Activated CD8-positive, alpha-beta memory T cell treated with anti-CD3 and anti-CD28 coated beads, Interleukin-2, amount 50 U/mL, for 1 hour (primary cell): ENCODE results near the gene OR1F1.
"Not testable (repeated sequence)": the region's sequence is repeated elsewhere in the genome, so short reads cannot be mapped to it uniquely, and the experiment has no call there.

Source experiments
- DNase-seq: peaks from one replicate; pipeline ENCODE4 v3.0.0-alpha.2; 2020; ENCODE audit errors: extremely low read depth

OR1F1 gene

DNA sequence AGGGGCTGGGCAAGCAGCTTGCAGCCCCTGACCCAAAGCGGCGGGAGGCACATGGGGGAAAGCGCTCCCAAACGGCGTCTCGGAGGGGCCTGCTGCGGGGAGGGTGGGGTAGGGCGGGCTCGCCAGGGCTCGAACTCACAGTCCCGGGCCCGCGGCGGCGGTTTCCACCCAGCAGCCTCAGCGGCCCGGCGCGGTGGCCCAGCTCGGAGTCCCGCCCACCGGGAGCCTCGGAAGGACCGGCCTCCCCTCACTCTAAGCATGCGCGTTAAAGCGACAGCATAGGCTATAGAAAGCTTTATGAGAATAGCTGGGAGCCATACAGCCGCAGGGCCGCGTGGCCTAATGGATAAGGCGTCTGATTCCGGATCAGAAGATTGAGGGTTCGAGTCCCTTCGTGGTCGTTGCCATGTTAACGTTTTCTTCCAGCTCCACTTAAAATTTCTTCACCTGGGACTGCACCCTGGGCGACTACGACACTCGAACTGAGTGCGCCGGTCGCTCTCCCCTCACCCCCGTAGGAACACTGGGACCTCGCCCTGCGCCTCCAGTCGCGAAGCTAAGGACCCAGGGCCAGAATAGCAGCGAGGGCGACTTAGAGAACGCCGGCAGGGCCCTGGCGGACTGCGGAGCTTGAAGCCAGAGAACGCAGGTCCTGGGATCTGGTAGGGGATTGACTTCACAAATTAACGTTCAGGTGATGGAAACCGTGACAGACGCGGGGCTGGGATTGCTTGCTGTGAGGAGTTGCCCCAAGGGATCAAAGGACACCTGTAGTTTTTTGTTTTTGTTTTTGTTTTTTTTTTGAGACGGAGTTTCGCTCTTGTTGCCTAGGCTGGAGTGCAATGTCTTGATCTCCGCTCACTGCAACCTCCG is 37.4 kb upstream of the OR1F1 start:
- DNase-seq: peak; percentile 86

DNA sequence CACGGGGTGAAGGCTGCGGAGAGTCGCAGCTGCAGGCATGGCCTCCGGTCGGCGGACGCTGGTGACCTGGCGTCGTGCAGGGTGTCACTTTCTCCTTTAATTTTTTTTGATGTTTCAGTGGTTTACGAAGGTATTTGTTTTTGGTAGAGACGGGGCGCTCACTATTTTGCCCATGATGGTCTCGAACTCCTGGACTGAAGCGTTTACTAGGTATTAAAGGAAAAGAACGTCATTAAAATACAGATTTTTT is 36.1 kb upstream of the OR1F1 start:
- no peak for DNase-seq

DNA sequence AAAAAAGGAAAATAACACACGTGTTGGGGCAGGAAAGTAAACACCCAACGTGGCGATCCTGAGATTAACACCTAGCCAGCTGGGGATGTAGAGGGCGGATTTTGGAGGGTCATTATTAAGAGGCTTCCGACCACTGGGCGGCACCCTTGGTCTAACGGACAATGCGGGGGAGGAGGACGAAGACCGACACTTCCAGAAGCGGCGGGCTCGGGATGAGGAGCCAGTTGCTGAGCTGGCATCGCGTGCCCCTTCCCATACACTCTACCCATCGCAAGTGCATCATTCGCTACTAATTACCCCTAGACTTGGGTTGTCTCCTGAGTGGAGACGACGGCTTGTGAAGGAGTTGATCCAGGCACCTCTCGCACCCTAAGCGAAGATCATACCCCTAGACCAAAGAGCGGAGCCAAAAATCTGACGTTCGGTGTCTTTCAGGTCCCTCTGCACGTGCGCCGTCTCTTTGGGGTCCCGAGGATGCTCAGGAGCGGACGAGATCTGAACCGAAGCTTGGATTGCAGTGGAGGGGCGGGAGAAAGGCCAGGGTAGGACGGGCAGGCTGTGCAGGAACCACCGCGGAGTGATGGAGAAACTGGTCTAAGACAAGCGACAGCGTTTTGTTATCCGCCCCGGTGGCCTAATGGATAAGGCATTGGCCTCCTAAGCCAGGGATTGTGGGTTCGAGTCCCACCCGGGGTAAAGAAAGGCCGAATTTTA is 35.6 kb upstream of the OR1F1 start:
- DNase-seq: no peak

DNA sequence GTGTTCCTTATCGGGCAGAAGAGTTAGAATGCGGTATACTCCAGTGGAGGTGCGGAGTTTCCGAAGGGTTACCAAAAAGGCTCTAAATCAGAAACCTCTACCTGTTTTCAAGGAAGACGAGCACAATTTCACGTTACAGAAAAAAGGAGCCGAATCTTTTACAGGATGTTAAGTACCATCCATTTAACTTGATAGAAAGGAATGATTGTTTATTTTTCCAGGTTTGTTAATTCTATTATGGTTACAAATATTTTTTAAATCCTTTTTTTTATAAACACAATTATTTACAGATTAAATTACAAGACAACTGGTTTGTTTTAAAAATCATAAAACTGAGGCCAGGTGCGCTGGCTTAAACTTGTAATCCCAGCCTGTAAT is 35.0 kb upstream of the OR1F1 start:
- DNase-seq: no peak

DNA sequence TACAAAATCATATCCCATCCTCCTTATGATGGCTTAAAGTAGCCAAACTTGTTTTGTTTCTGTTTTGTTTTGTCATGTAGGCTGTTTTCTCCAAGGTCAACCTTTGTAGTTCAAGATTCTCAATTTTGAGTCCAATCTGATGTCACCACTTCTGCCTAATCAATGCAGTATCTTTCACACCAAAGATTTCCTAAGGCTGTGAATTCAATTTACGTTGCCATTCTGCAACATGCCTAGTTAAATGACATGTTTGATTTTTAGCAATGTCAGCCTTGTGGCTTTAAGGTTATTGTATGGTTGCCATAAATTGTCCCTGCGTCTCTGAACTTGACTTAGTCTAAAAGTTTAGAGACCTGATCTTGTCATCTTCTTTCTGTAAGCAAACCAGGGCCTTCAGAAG is 32.8 kb upstream of the OR1F1 start:
- no peak for DNase-seq

DNA sequence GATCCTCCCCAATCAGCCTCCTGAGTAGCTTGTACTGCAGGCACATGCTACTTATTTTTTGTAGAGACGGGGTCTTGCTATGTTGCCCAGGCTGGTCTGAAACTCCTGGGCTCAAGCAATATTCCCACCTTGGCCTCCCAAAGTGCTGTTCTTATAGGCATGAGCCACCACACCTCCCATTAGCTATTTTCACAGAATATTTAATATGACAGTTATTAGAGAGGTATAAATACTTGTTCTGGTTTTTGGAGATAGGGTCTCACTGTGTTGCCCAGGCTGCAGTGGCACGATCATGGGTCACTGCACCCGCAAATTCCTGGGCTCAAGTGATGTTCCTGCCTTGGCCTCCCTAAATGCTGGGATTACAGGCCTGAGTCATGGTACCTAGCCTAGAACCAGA is 32.0 kb upstream of the OR1F1 start:
- no peak for DNase-seq

DNA sequence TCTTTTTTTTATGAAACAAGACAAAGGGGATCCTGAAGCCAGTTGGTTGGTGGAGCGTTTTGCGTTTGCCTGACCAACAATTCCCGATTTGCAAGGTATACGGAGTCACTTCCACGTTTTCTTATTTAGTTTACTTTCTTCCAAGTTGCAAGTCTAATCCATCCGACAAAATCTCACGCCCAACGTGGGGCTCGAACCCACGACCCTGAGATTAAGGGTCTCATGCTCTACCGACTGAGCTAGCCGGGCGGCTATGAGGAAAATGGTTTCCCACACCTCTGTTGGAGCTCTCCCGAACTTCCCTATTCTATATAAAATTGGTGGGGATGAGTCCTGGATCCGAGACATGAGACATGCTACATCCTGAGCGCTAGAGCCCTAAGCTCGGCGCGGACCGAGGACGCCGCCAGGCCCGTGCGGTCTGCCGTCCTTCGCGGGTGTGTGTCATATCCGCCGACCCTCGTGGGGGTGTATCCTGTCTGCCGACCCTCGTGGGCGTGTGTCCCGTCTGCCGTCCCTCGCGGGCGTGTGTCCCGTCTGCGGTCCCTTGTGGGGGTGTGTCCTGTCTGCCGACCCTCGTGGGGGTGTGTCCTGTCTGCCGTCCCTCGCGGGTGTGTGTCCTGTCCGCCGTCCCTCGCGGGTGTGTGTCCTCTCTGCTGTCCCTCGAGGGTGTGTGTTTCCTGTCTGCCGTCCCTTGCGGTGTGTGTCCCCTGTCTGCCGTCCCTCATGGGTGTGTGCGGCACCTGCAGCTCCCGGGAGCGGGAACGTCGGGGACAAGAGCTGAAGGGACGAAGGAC is 30.6 kb upstream of the OR1F1 start:
- no peak for DNase-seq

DNA sequence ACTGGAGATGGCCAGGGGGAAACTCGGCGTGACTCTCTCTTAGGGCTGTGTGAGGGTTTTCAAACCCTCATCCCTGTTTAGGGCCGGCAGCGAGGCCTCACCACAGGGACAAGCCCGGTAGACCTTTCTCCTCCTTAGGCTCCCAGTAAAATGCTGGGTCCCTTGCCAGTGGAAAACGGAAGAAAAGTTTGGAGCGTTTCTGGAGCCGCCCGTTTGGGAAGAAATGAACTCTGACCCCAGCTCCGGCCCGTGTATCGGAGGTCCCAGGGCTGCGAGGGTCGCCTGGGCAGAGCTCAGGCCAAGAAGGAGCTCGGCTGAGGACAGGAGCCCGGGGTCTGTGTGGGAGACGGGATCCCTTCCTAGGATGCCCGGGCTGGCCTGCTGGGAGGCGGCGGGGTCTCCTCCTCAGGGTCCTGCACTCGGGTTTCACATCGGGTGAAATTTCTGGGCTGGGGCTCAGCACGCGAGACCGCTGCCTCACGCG is 29.9 kb upstream of the OR1F1 start:
- no peak for DNase-seq

DNA sequence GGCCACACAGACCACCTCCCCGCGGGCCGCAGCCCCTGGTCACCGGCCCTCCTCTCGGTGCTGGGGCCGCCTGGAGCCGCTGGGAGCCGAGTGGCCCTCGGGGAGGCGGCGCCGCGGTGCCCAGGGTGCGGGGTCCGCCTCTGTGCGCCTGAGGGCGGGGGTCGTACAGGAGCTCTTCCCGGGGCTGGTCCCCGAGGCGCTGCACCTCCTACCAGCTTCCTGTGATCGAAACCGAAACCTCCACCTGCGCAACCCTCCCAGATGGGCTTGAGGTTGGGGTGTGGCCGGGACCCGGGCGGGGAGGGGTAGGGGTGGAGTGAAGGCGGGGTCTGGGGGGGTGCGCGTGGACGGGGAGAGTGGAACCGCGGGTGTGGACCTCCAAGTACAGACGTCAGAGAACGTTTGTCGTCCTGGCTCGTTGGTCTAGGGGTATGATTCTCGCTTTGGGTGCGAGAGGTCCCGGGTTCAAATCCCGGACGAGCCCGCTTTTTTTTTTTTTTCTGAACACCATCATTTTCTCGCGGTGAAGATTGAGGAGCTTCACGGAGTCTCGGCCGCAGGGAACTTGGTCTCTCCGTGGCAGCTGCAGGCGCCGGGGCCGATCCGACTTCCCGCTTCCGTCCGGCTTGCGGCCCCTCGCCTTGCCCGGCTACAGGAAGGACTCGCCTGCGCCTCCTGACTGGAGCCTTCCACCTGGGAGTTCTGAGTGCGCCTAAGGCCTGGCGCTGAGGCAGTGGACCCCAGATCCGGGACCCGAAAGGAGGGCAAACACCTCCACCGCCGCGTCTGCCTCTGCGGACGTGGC is 29.3 kb upstream of the OR1F1 start:
- peak; percentile 96 for DNase-seq

DNA sequence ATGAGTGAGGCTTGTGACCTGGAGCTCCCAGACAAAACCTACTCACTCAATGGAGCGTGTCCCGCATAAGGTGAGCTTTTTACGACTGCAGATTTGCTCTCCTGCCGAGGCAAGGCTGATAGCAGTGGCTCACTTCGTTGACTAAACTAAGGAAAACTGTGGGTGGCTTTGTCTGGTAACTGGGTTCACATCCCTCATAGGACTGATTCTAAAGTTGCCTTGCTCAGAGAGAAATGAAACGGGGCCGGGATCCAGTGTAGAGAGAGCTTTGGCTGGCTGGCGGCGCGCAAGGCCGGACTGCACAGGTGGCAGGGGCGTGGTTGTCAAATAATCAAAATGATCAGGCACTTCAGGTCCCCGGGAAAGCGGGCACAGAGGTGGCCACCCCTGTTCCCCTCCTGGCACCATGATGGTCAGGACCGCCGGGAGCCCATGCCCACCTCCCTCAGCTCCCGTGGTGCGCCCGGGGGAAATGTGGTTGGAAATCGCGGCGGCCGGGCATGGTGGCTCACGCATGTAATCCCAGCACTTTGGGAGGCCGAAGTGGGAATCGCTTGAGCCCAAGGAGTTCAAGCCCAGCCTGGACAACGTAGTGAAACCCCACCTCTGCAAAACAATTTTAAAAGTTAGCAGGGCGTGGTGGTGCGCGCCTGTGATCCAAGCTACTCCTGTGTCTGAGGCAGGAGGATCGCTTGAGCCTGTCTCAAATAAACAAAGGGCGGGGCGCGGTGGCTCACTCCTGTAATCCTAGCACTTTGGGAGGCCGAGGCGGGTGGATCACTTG is 26.6 kb upstream of the OR1F1 start:
- DNase-seq: no peak

DNA sequence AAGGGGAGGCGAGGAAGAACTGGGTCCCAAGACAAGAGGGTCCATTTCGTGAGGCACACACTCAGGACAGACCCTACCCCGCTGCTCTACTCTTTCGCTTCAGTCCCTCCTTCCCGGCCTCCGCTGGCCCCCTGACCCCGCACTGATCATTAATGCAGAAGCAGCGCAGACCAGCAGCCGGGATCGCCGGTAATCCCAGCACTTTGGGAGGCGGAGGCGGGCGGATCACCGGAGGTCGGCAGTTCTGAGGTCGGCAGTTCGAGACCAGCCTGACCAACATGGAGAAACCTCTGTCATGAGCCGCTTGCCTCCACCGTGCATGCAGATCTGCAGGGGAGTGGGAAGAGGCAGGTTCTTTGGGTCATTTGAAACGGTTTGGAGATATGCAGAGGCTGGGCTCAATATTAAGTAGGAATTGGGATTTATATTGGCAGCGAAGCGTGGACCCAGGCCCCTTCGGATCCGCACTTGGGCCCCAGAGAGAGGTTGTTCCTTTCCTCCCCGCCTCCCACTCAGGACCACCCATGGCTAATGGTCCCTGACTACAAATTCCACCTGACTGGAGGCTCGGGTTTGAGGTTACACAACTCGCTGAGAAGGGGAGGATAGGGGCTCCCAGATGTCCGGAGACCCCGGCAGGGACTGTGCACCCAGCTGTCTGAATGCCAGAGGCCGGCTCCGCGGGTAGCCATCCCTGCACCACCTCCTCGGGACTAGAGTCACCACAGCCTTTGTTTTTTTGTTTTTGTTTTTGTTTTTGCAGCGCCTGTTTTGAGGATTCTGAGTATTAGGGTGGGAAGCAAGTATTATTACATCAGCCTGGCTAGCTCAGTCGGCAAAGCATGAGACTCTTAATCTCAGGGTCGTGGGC is 23.6 kb upstream of the OR1F1 start:
- DNase-seq: no peak

DNA sequence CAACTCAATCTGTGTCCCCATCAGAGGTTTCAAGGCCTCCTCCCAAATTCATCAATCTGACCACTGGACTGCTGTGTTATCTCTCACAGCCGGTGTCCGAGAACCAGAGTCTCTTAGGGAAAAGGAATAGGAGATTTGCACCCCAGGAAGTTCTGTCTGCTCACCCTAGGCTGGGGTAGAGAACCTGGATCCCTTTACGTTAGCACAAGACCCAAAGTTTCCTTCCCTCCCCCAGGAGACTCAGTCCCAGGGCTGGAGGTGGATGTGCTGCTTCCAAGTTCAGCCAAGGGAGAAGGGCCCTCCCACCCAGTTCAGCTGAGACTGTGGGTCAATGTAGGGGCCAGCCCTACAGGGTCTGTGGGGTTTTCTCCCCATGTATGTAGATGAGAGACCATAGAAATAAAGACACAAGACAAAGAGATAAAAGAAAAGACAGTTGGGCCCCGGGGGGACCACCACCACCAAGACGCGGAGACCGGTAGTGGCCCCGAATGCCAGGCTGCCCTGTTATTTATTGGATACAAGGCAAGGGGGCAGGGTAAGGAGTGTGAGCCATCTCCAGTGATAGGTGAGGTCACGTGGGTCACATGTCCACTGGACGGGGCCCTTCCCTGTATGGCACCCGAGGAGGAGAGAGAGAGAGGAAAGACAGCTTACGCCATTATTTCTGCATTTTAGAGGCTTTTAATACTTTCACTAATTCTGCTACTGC is 22.7 kb upstream of the OR1F1 start:
- no peak for DNase-seq

DNA sequence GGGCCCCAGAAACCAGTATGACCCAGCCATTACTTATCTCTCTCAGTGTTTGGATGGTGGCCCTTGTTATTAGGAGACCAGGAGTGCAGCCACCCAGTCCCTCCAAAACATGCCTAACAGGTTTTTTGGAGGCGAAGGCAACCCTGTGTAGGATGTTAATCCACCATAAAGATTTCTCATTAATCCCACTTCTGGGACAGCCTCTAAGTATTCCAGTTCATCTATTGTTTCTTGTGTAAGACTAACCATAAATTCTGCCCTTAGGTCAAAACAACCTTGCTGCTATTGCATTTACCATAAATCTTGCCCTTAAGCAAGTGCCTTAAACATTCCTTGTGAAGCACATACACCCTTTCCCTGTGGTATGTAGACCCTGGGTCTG is 21.5 kb upstream of the OR1F1 start:
- no peak for DNase-seq

DNA sequence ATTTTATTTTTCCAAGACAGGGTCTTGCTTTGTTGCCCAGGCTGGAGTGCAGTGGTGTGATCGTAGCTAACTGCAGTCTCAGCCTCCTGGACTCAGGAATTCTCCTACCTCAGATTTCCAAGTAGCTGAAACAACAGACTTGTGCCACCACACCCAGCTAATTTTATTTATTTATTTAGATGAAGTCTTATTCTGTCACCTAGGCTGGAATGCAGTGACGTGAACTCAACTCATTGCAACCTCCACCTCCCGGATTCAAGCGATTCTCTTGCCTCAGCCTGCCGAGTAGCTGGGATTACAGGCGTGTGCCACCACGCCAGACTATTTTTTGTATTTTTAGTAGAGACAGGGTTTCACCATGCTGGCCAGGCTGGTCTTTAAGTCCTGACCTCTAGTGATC is 19.3 kb upstream of the OR1F1 start:
- DNase-seq: not testable (repeated sequence)

DNA sequence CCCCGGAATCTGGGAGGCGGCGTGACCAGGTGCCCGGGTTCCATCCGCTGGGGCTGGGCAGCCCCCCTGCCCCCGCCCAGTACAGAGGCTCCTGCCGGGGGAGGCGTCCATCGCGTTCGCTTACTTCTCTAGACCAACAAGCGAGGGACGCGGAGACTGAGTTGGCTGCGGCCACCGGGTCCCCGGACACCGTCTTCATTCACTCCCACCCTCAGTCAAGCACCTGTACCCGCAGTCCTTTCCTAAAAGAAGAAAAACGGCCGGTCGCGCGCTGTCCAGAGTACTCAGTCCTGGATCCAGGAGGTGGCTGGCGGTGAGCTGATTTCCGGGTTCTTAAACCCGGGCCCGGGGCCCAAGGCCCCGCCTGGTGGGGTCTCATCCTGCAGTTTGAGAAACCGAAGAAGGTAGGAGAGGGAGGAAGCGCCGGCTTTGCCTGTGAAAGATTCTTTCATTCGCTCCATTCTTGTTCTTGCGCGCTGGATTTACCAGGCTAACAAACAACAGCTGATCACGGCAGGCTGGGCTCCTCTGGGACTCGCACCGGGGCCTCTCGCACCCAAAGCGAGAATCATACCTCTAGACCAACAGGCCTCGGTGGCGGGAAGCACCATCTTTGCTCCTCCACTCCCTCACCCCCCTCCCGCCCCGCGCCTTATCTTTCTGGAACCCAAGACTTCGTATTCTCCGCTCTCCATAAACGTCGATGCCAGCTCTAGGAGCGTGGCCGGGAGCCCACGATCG is 17.4 kb upstream of the OR1F1 start:
- DNase-seq: no peak

DNA sequence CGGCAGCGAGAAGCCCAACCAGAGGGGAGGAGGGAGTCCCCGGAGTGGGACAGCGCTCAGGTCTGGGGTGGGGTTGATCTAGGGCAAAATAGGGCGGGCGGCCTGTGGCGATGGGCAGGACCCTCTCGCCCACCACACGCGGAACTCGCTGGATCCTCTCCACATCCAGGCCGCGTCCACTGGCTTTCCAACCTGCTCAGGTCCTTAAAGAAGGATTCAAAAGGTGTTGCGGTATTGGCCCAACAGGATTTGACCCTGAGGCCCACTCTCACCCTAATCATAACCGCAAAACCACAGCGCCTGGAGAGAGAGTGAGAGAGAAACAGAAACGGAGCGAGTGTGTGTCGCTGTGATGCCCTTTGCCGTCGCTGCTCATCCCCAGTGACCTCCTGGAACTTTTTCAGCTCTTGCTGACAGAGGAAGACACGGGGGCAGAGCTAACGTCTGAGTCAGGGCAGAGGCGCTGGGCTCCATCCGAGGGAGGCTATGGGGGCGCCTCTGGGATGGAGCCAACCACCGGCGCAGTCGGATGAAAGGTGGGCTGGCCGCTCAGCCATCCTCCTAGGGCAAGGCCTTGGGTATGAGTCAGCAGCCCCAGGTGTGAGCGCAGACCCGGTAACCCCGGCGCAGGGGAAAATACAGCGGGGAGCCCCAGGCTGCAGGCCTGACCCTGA is 16.7 kb upstream of the OR1F1 start:
- DNase-seq: peak; percentile 56

DNA sequence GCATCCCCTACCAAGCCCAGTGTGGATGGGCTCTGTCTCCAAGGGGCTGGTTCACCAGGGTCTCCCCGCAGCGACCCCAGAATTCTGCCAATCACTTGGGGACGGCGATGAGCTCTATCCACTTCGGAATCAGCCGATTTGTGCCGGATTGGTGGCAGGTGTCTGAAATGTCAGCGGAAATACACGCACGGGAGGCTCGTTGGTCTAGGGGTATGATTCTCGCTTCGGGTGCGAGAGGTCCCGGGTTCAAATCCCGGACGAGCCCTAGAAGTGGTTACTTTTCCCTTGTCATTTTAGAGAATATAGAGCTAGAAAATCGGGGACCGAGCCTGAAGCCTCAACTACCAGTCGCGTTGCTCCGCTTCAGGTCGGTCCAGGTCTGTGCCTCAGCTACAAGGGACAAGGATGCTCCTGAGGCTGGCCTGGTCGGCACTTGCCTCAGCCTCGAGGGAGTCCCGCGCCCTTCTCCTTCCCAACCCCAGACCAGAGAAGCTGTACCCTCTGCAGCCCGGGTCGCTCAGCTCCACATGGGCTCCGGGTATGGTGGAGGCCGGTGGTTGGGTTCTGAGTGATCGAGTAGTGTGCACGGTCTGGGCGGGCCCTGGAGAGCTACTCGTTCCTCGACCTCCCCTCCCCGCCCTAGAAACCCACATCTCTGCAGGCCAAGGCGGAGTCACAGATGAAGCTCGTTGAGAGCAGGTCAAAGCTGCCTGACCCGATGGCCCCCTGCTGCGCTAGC is 16.0 kb upstream of the OR1F1 start:
- no peak for DNase-seq
